ENCODE results near the gene APBA2. TPM values are rescaled to one million over a fixed set of nuclear protein-coding genes. Genes with fewer than 3 reads are reported as not detected.

APBA2 gene
- total and polyA plus RNA-seq, 3 donors from 2014 or later, result 18.5 to 37.7 (median 29.5) TPM

- intact Hi-C loops (cut with DNase I; ENCODE audit: low total_unique reads), result no loop called here
- no peaks in the 10 kb centered on the region for H3K4me1 ChIP-seq
- H3K36me3 ChIP-seq (ENCODE audit: low read depth, missing control alignments), result no peaks in the 10 kb centered on the region
- H3K27me3 ChIP-seq, result no peaks in the 10 kb centered on the region
- no peak overlapping the region for H3K27ac ChIP-seq
- H3K4me3 ChIP-seq, result no peak overlapping the region
- no peaks in the 10 kb centered on the region for H3K9me3 ChIP-seq
- WGBS, 2 donors, result 67 to 85% methylated on average over 3 to 14 of the region's 14 CpGs
- DNase-seq, result no peak
- no peak for TF ChIP-seq CTCF (IDR thresholded peaks at IDR 0.05)
- TF ChIP-seq POLR2A (IDR thresholded peaks at IDR 0.05), result no peak
These were observed 247.0 kb downstream of the APBA2 start for GRCh38 chr15:29132735-29133181.

GRCh38 chr15:29133321-29133720 is 247.5 kb downstream of the APBA2 start:
- H3K27me3 ChIP-seq, result no peaks in the 10 kb centered on the region
- H3K4me1 ChIP-seq, result no peaks in the 10 kb centered on the region
- no peak for TF ChIP-seq CTCF (IDR thresholded peaks at IDR 0.05)
- no peak for TF ChIP-seq POLR2A (IDR thresholded peaks at IDR 0.05)
- H3K9me3 ChIP-seq, result no peaks in the 10 kb centered on the region
- no peak overlapping the region for H3K4me3 ChIP-seq
- DNase-seq, result no peak
- no peak overlapping the region for H3K27ac ChIP-seq
- 83 to 91% methylated on average over 6 to 7 of the region's 8 CpGs for WGBS, 2 donors
- intact Hi-C loops (cut with DNase I; ENCODE audit: low total_unique reads), result no loop called here
- no peaks in the 10 kb centered on the region for H3K36me3 ChIP-seq (ENCODE audit: low read depth, missing control alignments)

GRCh38 chr15:29133791-29134190 is 248.0 kb downstream of the APBA2 start:
- TF ChIP-seq CTCF (IDR thresholded peaks at IDR 0.05) (no peak), POLR2A (IDR thresholded peaks at IDR 0.05) (no peak)
- Histone ChIP-seq H3K27me3 (no peaks in the 10 kb centered on the region), H3K4me1 (no peaks in the 10 kb centered on the region), H3K36me3 (ENCODE audit: low read depth, missing control alignments) (no peaks in the 10 kb centered on the region), H3K9me3 (no peaks in the 10 kb centered on the region), H3K4me3 (no peak overlapping the region), H3K27ac (no peak overlapping the region)
- intact Hi-C loops (cut with DNase I; ENCODE audit: low total_unique reads), result no loop called here
- DNase-seq, result no peak
- 89 to 96% methylated on average over 5 of the region's 5 CpGs for WGBS, 2 donors

- Histone ChIP-seq H3K4me3 (no peak overlapping the region), H3K9me3 (no peaks in the 10 kb centered on the region), H3K36me3 (ENCODE audit: low read depth, missing control alignments) (no peaks in the 10 kb centered on the region), H3K27ac (no peak overlapping the region), H3K4me1 (no peaks in the 10 kb centered on the region), H3K27me3 (no peaks in the 10 kb centered on the region)
- no peak for DNase-seq
- intact Hi-C loops (cut with DNase I; ENCODE audit: low total_unique reads), result no loop called here
- TF ChIP-seq POLR2A (IDR thresholded peaks at IDR 0.05) (no peak), CTCF (IDR thresholded peaks at IDR 0.05) (no peak)
- WGBS, 2 donors, result 90 to 94% methylated on average over 6 of the region's 6 CpGs
These were observed 248.5 kb downstream of the APBA2 start for GRCh38 chr15:29134239-29134638.

GRCh38 chr15:29134641-29135308 is 249.0 kb downstream of the APBA2 start:
- no peak overlapping the region for H3K4me3 ChIP-seq
- no peaks in the 10 kb centered on the region for H3K27me3 ChIP-seq
- H3K9me3 ChIP-seq, result no peaks in the 10 kb centered on the region
- TF ChIP-seq POLR2A (IDR thresholded peaks at IDR 0.05), result no peak
- no peak for TF ChIP-seq CTCF (IDR thresholded peaks at IDR 0.05)
- H3K4me1 ChIP-seq, result peaks cover 4% of the 10 kb centered on the region
- DNase-seq, result no peak
- 75 to 83% methylated on average over 5 to 14 of the region's 14 CpGs for WGBS, 2 donors
- H3K36me3 ChIP-seq (ENCODE audit: low read depth, missing control alignments), result no peaks in the 10 kb centered on the region
- H3K27ac ChIP-seq, result no peak overlapping the region
- intact Hi-C loops (cut with DNase I; ENCODE audit: low total_unique reads), result no loop called here
